Measurements from ENCODE around the gene POLR2C. TPM values are rescaled to one million over a fixed set of nuclear protein-coding genes. Genes with fewer than 3 reads are reported as not detected.
"Not testable (repeated sequence)": the region's sequence is repeated elsewhere in the genome, so short reads cannot be mapped to it uniquely, and the experiment has no call there.

POLR2C gene
- total RNA-seq, 2 donors from 2014 or later: 63.8 to 85.4 TPM

DNA sequence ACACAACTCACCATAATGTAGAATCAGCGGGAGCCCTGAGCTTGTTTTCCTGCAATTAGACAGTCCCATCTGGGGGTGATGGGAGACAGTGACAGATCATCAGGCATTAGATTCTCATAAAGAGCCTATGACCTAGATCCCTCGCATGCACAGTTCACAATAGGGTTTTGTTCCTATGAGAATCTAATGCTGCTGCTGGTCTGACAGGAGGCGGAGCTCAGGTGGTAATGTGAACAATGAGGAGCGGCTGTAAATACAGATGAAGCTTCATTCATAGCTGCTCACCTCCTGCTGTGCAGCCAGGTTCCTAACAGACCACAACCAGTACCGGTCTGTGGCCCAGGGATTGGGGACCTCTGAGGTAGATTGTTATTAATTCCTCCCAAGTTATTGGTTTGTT lies 26.8 kb downstream of the POLR2C start:
- H3K27ac Mint-ChIP-seq: no peak overlapping the region
- DNase-seq (ENCODE audit: low spot score) (no peak), ATAC-seq (no peak)
- no peaks in the 10 kb centered on the region for H3K9me3 Mint-ChIP-seq
- H3K4me3 Mint-ChIP-seq: no peak overlapping the region
- peaks cover 6 to 19% of the 10 kb centered on the region in 2 donors for H3K4me1 Mint-ChIP-seq (ENCODE audit: low read depth in 2 of 2)
- H3K36me3 Mint-ChIP-seq: no peaks in the 10 kb centered on the region
- H3K27me3 Mint-ChIP-seq: peaks cover 6 to 7% of the 10 kb centered on the region in 2 donors

DNA sequence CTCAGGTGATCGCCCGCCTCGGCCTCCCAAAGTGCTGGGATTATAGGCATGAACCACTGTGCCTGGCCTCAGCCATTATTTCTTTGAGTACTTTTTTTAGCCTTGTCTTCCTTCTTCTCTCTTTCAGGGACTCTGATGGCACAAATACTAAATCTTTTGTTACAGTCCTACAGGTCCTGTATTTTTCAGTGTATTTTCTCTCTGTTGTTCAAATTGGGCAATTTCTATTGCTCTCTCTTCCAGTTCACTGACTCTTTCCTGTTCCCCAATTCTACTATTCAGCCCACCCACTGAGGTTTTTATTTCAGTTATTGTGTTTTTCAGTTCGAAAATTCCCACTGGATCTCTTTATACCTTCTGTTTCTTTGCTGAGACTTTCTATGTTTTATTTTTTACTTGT lies 31.3 kb downstream of the POLR2C start:
- DNase-seq (ENCODE audit: low spot score): no peak
- H3K27me3 Mint-ChIP-seq: peaks cover 7 to 8% of the 10 kb centered on the region in 2 donors
- no peak for ATAC-seq
- no peaks in the 10 kb centered on the region for H3K9me3 Mint-ChIP-seq
- no peaks in the 10 kb centered on the region for H3K36me3 Mint-ChIP-seq
- H3K27ac Mint-ChIP-seq: peak overlapping the region in 1 of 2 donors; percentile 18
- no peak overlapping the region for H3K4me3 Mint-ChIP-seq
- no peaks in the 10 kb centered on the region for H3K4me1 Mint-ChIP-seq (ENCODE audit: low read depth in 2 of 2)

DNA sequence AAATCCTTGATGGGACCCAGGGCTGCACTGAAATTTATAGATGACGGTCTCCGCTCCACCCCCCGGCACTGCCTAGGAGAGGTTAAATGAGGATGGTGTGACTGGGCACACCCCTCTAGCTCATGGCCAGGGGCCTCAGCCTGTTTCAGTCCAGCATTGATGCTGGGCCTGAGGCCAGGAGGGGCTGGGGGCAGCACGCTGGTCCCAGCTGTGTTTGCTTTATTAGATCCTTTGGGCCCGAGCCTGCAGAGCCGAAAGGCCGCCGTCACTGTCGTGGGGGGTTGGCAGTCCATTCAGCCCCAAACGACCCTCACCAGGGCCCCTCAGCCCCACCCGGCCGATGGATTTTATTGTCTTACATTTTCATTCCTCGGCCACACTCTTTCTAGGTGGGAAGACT lies 34.6 kb downstream of the POLR2C start:
- H3K27ac Mint-ChIP-seq: no peak overlapping the region
- DNase-seq (ENCODE audit: low spot score): no peak
- no peak overlapping the region for H3K4me3 Mint-ChIP-seq
- peaks cover 0 to 6% of the 10 kb centered on the region in 2 donors for H3K27me3 Mint-ChIP-seq
- H3K36me3 Mint-ChIP-seq: no peaks in the 10 kb centered on the region
- ATAC-seq: no peak
- peaks cover 0 to 8% of the 10 kb centered on the region in 2 donors for H3K4me1 Mint-ChIP-seq (ENCODE audit: low read depth in 2 of 2)
- no peaks in the 10 kb centered on the region for H3K9me3 Mint-ChIP-seq

DNA sequence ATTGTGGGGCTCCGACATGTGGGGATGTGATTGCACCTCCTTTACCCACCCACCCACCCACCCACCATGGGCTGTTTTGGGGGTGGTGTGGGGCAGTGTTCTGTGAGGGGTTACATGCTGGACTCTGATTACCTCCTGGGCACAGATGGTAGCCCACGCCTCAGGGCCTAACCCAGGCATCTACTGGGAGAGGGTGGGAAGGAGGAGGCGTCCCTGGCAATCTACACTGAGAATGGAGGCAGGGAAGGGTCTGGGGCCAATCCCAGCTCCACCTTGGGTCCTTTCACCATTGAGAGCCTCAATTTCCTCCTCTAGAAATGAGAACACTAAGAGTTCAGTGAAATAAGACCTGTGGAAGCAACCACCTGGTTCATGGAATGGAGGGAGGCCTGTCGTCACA lies 35.6 kb downstream of the POLR2C start:
- H3K36me3 Mint-ChIP-seq: no peaks in the 10 kb centered on the region
- no peak overlapping the region for H3K4me3 Mint-ChIP-seq
- H3K27ac Mint-ChIP-seq: no peak overlapping the region
- peaks cover 0 to 6% of the 10 kb centered on the region in 2 donors for H3K27me3 Mint-ChIP-seq
- no peaks in the 10 kb centered on the region for H3K9me3 Mint-ChIP-seq
- H3K4me1 Mint-ChIP-seq (ENCODE audit: low read depth in 2 of 2): peaks cover 0 to 8% of the 10 kb centered on the region in 2 donors
- DNase-seq (ENCODE audit: low spot score) (no peak), ATAC-seq (no peak)

DNA sequence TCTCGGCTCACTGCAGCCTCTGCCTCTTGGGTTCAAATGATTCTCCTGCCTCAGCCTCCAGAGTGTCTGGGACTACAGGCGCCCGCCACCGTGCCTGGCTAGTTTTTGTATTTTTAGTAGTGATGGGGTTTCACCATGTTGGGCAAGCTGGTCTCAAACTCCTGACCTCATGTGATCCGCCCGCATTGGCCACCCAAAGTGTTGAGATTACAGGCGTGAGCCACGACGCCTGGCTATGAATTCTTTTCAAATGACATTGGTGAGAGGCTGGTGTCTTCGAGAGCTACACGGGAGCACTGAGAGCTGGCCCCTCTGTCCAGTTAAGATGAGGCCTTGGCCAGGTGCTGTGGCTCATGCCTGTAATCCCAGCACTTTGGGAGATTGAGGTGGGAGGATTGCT lies 37.5 kb downstream of the POLR2C start:
- not testable (repeated sequence) for H3K4me3 Mint-ChIP-seq; H3K27ac Mint-ChIP-seq; H3K9me3 Mint-ChIP-seq; H3K27me3 Mint-ChIP-seq; H3K4me1 Mint-ChIP-seq (ENCODE audit: low read depth in 2 of 2); DNase-seq (ENCODE audit: low spot score); ATAC-seq; H3K36me3 Mint-ChIP-seq

DNA sequence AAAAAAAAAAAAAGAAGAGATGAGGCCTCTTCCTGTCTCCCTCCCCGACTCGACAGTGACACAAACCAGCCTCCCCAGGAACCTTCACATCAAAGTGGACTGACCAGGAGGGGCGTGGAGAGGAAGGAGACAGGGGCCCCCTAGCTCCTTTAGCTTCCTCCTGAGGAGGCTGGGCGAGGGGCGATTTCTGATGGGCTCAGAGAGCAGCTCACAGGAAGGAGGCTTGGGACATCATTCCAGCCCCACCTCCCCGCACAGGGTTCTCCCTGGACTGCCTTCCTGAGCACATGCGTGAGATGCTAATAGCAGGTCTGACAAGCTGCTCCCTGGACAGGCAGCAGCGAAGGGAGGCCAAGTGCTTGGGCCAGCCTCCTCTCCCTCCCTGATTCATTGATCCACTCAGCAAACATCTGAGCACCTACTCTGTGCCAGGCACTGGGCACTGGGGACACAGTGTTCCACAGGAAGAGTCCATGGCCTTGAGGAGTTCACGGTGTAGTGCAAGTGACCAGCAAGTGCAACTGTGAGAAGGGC lies 38.2 kb downstream of the POLR2C start:
- Mint-ChIP-seq H3K27me3 (no peaks in the 10 kb centered on the region), H3K27ac (peak overlapping the region in 1 of 2 donors; percentile 40), H3K4me3 (no peak overlapping the region), H3K4me1 (ENCODE audit: low read depth in 2 of 2) (peaks cover 0 to 8% of the 10 kb centered on the region in 2 donors), H3K36me3 (no peaks in the 10 kb centered on the region), H3K9me3 (no peaks in the 10 kb centered on the region)
- DNase-seq (ENCODE audit: low spot score) (peak; percentile 56), ATAC-seq (peak in 1 of 2 donors; percentile 36)

DNA sequence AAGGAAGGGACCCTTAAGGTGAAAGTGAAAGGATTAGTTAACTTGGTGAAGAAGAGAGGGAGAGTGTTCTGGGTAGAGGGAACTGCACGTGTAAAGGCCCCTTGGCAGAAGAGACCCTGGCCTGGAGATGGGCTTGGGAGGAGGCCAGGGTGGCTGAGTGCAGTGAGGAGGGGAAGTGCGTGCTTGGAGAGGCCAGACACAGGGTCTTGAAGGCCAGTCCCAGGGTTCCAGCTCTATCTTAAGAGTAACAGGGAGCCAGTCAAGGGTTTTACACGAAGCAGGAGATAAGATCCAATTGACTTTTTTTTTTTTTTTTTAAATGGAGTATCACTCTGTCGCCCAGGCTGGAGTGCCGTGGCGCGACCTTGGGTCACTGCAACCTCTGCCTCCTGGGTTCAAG lies 39.0 kb downstream of the POLR2C start:
- DNase-seq (ENCODE audit: low spot score) (peak; percentile 12), ATAC-seq (no peak)
- H3K36me3 Mint-ChIP-seq: no peaks in the 10 kb centered on the region
- H3K9me3 Mint-ChIP-seq: no peaks in the 10 kb centered on the region
- peaks cover 0 to 8% of the 10 kb centered on the region in 2 donors for H3K4me1 Mint-ChIP-seq (ENCODE audit: low read depth in 2 of 2)
- H3K27me3 Mint-ChIP-seq: no peaks in the 10 kb centered on the region
- H3K27ac Mint-ChIP-seq: peak overlapping the region in 1 of 2 donors; percentile 40
- no peak overlapping the region for H3K4me3 Mint-ChIP-seq

DNA sequence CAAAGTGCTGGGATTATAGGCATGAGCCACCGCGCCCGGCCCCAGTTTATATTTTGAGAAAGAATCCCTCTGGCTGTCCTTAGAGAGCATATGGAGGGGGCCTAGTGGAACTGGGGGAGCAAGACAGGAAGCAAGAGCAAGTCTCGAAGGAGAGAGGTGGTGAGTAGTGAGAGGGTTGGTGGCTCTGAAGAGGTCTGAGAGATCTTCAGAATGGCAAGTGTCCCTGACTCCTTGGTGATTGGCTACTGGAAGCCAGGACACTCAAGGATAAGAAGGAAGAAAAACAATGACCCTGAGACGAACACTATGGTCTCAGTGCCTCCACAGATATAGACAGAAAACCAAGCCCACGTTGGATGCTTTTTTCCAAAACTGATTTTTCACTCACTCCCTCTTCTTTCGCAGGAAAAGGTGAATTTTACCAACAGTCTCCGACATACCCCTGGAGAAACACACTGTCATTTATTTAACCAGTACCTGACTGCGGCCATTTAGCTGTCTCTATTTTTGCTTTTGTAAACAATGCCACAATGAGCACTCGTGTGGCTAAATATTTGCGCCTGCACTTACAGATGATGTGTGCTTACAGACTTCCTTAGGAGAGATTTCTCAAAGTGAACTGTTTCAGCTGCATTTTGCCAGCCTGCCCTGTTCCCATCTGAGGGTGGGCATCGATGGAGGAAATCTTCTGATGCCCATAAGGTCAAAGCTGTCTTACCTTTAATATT lies 39.7 kb downstream of the POLR2C start:
- Mint-ChIP-seq H3K36me3 (no peaks in the 10 kb centered on the region), H3K4me3 (no peak overlapping the region), H3K9me3 (no peaks in the 10 kb centered on the region), H3K27me3 (no peaks in the 10 kb centered on the region), H3K27ac (no peak overlapping the region), H3K4me1 (ENCODE audit: low read depth in 2 of 2) (peaks cover 0 to 8% of the 10 kb centered on the region in 2 donors)
- ATAC-seq (no peak), DNase-seq (ENCODE audit: low spot score) (peak; percentile 10)

DNA sequence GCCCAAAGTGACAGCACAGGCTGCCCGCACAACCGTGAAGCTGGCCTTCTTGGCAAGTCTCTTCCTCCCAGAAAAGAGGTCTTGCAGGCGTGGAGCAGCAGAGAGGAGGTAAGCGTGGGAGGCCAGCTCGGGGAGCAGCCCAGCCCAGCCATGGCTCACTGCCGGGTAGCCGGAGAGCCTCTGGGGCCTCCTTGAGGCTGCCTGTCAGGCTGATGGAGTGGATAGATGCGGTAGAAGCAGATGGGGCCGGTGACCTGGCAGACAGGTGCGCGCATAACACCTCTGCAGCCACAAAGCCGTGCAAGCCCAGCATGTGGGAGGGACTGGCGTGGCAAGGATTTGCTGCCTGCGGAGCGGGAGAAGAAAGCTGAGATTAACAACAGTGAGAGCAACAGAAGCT lies 40.9 kb downstream of the POLR2C start:
- H3K27ac Mint-ChIP-seq: no peak overlapping the region
- no peaks in the 10 kb centered on the region for H3K9me3 Mint-ChIP-seq
- DNase-seq (ENCODE audit: low spot score) (no peak), ATAC-seq (no peak)
- no peak overlapping the region for H3K4me3 Mint-ChIP-seq
- H3K36me3 Mint-ChIP-seq: no peaks in the 10 kb centered on the region
- no peaks in the 10 kb centered on the region for H3K27me3 Mint-ChIP-seq
- peaks cover 0 to 8% of the 10 kb centered on the region in 2 donors for H3K4me1 Mint-ChIP-seq (ENCODE audit: low read depth in 2 of 2)

DNA sequence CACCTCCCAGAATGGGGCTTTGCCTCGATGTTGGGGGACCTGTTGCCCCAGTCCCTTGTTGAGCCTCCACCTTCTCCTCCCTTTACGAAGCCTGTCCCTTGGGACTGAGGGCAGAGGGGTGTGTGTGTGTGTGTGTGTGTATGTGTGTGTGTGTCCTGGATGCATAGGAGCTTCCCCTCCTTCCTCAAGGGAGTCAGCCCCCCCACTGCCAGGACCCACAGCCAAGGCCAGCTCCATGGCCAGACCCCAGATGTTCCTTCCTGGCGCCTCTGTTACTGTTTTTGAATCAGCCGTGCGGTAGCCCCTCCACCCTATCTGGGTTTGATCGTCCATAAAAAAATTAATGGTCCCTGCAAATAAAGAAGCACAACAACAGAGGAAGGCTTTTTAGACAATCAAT lies 41.5 kb downstream of the POLR2C start:
- Mint-ChIP-seq H3K27ac (no peak overlapping the region), H3K4me3 (no peak overlapping the region), H3K36me3 (no peaks in the 10 kb centered on the region), H3K27me3 (no peaks in the 10 kb centered on the region), H3K9me3 (no peaks in the 10 kb centered on the region), H3K4me1 (ENCODE audit: low read depth in 2 of 2) (peaks cover 0 to 8% of the 10 kb centered on the region in 2 donors)
- no peak for ATAC-seq
- peak; percentile 18 for DNase-seq (ENCODE audit: low spot score)

DNA sequence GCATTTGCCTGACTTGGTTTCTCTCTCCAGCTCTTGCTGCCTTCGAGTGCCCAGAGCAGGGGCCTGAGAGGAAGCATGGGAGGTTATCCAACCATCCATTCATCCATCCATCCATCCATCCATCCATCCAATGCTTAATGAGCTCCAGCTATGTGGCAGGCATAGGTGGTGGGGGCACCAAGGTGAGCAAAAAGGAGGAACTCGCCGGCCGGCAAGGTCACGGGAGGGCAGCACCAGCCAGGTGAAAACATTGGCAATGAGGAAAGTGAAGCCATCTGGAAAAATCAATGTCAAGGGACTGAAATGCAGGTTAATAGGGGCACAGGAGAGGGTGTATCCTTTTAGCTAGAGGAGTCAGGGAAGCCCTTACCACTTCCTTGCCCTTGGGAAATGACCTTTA lies 42.0 kb downstream of the POLR2C start:
- ATAC-seq: no peak
- no peak overlapping the region for H3K27ac Mint-ChIP-seq

DNA sequence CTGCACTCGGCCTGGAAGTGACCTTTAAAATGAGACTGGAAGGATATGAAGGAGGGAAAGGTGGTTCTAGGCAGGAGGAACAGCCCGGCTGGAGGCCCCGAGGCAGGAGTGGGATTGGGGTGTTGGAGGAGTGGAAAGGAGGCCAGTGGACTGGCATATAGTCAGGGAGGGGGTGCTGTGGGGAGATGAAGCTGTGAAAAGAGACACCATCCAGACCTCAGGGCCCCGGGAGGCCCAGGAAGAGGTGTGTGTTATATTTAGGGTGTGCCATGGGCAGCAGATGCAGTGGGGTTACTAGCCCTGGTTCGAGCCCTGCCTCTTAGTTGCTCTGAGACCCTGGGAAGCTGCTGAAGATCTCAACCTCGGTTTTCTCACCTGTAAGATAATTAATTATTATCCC lies 42.7 kb downstream of the POLR2C start:
- ATAC-seq: no peak
- no peaks in the 10 kb centered on the region for H3K9me3 Mint-ChIP-seq

More for the DNA sequence above, 42.0 kb downstream of the POLR2C start:
- H3K4me3 Mint-ChIP-seq: no peak overlapping the region
- DNase-seq (ENCODE audit: low spot score): peak; percentile 41
- no peaks in the 10 kb centered on the region for H3K36me3 Mint-ChIP-seq
- no peaks in the 10 kb centered on the region for H3K9me3 Mint-ChIP-seq
- H3K4me1 Mint-ChIP-seq (ENCODE audit: low read depth in 2 of 2): peaks cover 0 to 8% of the 10 kb centered on the region in 2 donors
- no peaks in the 10 kb centered on the region for H3K27me3 Mint-ChIP-seq

DNA sequence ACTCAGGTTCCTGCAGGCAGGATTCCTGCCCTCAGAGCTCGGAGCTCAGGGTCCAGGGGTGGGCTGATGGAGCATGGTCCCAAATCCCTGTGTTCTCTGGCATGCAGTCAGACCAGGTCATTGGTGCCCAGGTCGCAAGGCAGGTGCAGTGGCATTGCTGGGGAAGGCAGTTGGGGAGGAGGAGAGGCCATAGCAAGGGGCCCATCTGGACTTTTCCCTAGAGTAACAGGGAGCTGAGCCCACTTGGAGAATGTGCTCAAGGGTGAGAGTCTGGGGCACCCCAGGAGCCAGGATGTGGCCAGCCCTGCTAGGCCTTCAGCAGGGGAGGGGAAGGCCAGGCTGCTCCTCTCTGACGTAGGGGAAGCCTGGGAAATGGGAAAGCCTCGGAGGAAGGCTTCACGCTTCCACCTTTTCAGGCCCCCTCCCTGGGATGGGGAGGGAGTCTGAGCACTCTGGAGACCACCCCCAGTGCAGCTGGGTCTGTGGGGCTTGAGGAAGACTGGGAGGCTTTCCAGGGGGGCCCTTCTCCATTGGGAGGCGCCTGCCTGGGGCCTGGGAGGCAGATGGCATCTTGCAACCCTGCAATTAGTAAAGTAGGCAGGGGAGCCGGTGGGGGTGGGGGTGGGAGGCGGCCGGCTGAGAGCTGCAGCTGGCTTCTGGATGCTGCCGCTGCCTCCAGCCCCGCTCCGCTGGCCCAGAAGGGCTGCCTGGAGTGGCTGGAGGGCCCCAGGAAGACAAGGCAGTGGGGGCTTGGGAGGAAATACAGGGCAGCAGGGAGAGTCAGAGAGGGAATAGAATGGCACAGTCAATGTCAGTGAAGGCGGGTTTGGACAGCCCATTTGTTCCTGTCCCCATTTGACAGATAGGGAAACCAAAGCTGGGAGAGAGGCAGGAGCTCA lies 44.9 kb downstream of the POLR2C start:
- no peaks in the 10 kb centered on the region for H3K27me3 Mint-ChIP-seq
- peak; percentile 22 for DNase-seq (ENCODE audit: low spot score)
- no peaks in the 10 kb centered on the region for H3K36me3 Mint-ChIP-seq
- H3K4me1 Mint-ChIP-seq (ENCODE audit: low read depth in 2 of 2): no peaks in the 10 kb centered on the region
- H3K27ac Mint-ChIP-seq: no peak overlapping the region
- H3K4me3 Mint-ChIP-seq: no peak overlapping the region
- H3K9me3 Mint-ChIP-seq: no peaks in the 10 kb centered on the region
- no peak for ATAC-seq

More for the DNA sequence above, 42.7 kb downstream of the POLR2C start:
- no peaks in the 10 kb centered on the region for H3K27me3 Mint-ChIP-seq
- no peaks in the 10 kb centered on the region for H3K36me3 Mint-ChIP-seq
- no peak overlapping the region for H3K27ac Mint-ChIP-seq
- H3K4me1 Mint-ChIP-seq (ENCODE audit: low read depth in 2 of 2): peaks cover 0 to 8% of the 10 kb centered on the region in 2 donors
- DNase-seq (ENCODE audit: low spot score): peak; percentile 8
- no peak overlapping the region for H3K4me3 Mint-ChIP-seq

DNA sequence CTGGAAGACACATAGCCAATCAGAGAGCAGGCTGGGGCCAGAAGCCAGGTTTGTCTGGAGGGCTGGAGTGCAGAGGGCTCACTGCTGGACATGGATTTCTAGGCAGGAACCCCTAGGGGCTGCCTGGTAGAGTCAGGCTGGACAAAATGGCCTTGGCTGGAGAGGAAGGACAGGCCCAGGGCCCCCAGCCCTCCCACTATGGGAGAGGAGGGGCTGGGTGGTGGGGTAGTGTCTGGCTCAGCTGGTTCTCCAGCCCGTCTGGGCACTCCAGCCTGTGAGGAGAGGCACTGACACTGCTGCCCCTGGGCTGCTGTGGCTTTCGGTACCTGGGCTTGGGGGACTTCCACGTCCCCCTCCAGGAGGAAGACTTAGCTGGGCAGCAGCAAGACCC lies 45.6 kb downstream of the POLR2C start:
- H3K36me3 Mint-ChIP-seq: no peaks in the 10 kb centered on the region
- no peak overlapping the region for H3K4me3 Mint-ChIP-seq
- H3K27ac Mint-ChIP-seq: no peak overlapping the region
- H3K9me3 Mint-ChIP-seq: no peaks in the 10 kb centered on the region
- H3K4me1 Mint-ChIP-seq (ENCODE audit: low read depth in 2 of 2): no peaks in the 10 kb centered on the region
- no peaks in the 10 kb centered on the region for H3K27me3 Mint-ChIP-seq
- peak; percentile 54 for DNase-seq (ENCODE audit: low spot score)
- no peak for ATAC-seq

All from natural killer cell treated with Interleukin-12 subunit alpha and Interleukin-12 subunit beta and Interleukin-15 and Interleukin-18, amount 100 ng/mL, for 72 hours (primary cell).